Psoas muscle (tissue), 8 donors: ENCODE results near the gene DTNB. TPM values are rescaled to one million over a fixed set of nuclear protein-coding genes. Genes with fewer than 3 reads are reported as not detected.
"Not testable (repeated sequence)": the region's sequence is repeated elsewhere in the genome, so short reads cannot be mapped to it uniquely, and the experiment has no call there.

Experiments used
- ATAC-seq, 4 donors: fragments of 200-7000 bp; cut with Tn5 transposase; one replicate each; pipeline ENCODE4 v1.9.1; 2020; ENCODE audit warnings: moderate library complexity in 3 of 4, mild to moderate bottlenecking in 2 of 4
- DNase-seq, 2 donors: peaks; one replicate each; pipeline ENCODE4 v3.0.0-alpha.2; 2020
- H3K27ac ChIP-seq: fragments of 200-600 bp; one replicate; pipeline ENCODE4 v1.8.0; 2022
- H3K27me3 ChIP-seq, 3 donors: fragments of 200-600 bp in 1 of 3; one replicate each; pipeline versions ENCODE4 v1.6.1 to v1.8.0; 2013 to 2022; ENCODE audit warnings: low read length in 2 of 3, mild to moderate bottlenecking in 2 of 3, moderate library complexity in 1 of 3; ENCODE audit not compliant: insufficient read depth in 3 of 3
- H3K36me3 ChIP-seq, 2 donors: fragments of 200-600 bp in 1 of 2; one replicate each; pipeline versions ENCODE4 v1.6.1 to v1.8.0; 2013 to 2022; ENCODE audit warnings: low read depth in 1 of 2, mild to moderate bottlenecking in 1 of 2, moderate library complexity in 1 of 2; ENCODE audit not compliant: insufficient read depth in 1 of 2
- H3K4me1 ChIP-seq: fragments of 200-600 bp; one replicate; pipeline ENCODE4 v1.8.0; 2022
- H3K4me3 ChIP-seq: fragments of 200-600 bp; one replicate; pipeline ENCODE4 v1.8.0; 2022; ENCODE audit warnings: mild to moderate bottlenecking
- H3K9me3 ChIP-seq: fragments of 200-600 bp; one replicate; pipeline ENCODE4 v1.8.0; 2022
- WGBS, 3 donors: extraction: QIAGEN DNeasy Blood & Tissue Kit; methylation state at CpG; one replicate each; pipeline versions ENCODE4 v1.1.6 to v1.1.7; 2013; 5-methylcytosine and 5-hydroxymethylcytosine counted together
- intact Hi-C, 2 donors: fragments of 100-400 bp; cut with DNase I; formaldehyde crosslinking; loops; one replicate each; pipeline versions ENCODE4 v1.11.0 to v1.14.2; 2022
- polyA plus RNA-seq, 3 donors: library from polyadenylated mRNA; stranded (reverse); fragments of 200-250 nt; gene quantifications; one replicate each; pipeline ENCODE4 v1.2.3, GENCODE V29; 2013
- total RNA-seq, 4 donors: library from RNA; stranded (reverse); fragmentation: NEBNext Ultra II Directional in 2 of 4; extraction: Animal tissue kit (Norgen Biotek cat#: 25700) in 2 of 4; gene quantifications; one replicate each; pipeline versions ENCODE4 v1.2.1 to v1.2.4, GENCODE V29; 2021 to 2023
- TF ChIP-seq, protein P1 (sequence below): fragments of 200-600 bp; IDR thresholded peaks from one replicate; pipeline ENCODE4 v1.8.0; 2022; ENCODE audit warnings: antibody characterized with exemption
- donor health status: healthy with polysubstance abuse.
- donor health status: DM: no; HTN: no; CAD: no; lungs with moderate emphysema.
- donor health status: Bipolar disorder and iron deficiency.
- donor health status: healthy.
- donor health status: DM: yes; HTN: yes; CAD: no.
- donor health status: DM: no; HTN: no; CAD: no.
- donor health status: DM: no; HTN: no; CAD: no.
- donor health status: DM: yes; HTN: yes; CAD: no.

Gene DTNB
- total and polyA plus RNA-seq, 7 donors, result 2.3 to 6.3 (median 4.2) TPM

DNA sequence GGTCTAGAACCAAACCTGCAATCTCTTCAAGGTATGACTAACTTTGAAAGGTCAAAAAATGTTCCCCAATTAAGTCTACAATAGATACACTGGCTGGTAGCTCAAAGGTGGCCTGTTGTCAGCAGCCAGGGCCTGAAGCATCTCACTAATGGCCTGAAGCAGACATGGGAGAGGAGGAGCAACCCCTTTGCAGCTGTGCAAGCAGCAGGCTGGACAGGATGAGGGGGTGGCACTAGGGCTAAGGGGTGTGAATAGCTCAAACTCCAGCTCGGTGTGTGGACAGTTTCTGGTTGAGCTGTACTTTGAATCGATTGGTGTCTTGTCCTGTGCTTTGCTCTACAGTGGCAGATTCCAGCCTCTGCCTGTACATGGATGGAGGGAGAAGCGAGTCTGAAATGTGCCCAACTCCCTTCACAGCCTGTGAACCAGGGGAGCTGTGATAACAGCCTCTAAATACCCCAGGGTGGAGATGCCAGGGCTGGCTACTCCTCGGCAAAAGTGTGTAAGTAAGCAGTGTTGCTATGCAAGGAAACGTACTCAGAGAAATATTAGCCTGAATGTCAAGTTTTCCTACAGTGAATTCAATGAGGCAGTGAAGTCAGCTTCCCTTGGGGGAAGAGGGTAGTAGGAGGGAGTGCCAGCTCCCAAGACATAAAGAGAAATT, 34.7 kb upstream of the DTNB start:
- intact Hi-C loops, result no loop called here
- 56 to 67% (median 61%) methylated on average over 5 of the region's 5 CpGs for WGBS, 3 donors
- ATAC-seq, result no peak

GRCh38 chr2:25705575-25705974, 32.2 kb upstream of the DTNB start:
- ATAC-seq, H3K36me3 ChIP-seq, H3K27me3 ChIP-seq, H3K4me3 ChIP-seq, H3K9me3 ChIP-seq, H3K4me1 ChIP-seq, DNase-seq, H3K27ac ChIP-seq, intact Hi-C loops: not testable (repeated sequence)
- 92 to 95% (median 93%) methylated on average over 24 to 33 of the region's 33 CpGs for WGBS, 3 donors

More for the DNA sequence above, 34.7 kb upstream of the DTNB start:
- no peak for DNase-seq
- TF ChIP-seq, protein P1, sequence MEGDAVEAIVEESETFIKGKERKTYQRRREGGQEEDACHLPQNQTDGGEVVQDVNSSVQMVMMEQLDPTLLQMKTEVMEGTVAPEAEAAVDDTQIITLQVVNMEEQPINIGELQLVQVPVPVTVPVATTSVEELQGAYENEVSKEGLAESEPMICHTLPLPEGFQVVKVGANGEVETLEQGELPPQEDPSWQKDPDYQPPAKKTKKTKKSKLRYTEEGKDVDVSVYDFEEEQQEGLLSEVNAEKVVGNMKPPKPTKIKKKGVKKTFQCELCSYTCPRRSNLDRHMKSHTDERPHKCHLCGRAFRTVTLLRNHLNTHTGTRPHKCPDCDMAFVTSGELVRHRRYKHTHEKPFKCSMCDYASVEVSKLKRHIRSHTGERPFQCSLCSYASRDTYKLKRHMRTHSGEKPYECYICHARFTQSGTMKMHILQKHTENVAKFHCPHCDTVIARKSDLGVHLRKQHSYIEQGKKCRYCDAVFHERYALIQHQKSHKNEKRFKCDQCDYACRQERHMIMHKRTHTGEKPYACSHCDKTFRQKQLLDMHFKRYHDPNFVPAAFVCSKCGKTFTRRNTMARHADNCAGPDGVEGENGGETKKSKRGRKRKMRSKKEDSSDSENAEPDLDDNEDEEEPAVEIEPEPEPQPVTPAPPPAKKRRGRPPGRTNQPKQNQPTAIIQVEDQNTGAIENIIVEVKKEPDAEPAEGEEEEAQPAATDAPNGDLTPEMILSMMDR, result no peak
- H3K36me3 ChIP-seq, result no peaks in the 10 kb centered on the region
- peaks cover 0 to 4% (median 0%) of the 10 kb centered on the region in 3 donors for H3K27me3 ChIP-seq
- no peaks in the 10 kb centered on the region for H3K9me3 ChIP-seq
- H3K27ac ChIP-seq, result no peak overlapping the region
- no peaks in the 10 kb centered on the region for H3K4me1 ChIP-seq
- no peak overlapping the region for H3K4me3 ChIP-seq

DNA sequence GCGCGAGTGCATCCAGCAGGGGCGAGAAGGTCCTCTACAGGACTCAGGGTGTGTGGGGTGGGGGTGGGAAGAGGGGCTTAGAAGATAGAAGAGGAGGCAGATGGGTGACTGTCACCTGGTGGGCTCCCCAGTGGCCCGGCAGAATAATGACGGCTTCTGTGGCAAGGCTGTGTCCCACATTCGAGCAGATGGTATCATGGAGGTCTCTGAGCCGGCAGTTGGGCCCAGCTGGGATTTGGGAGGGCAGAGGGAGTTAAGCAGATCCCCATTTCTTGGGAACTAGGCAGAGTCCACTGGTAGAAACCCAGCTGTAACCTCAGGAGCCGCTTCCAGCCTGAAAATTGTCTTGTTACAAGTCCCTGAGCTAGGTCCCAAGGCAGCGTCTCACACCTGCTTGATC, 28.4 kb upstream of the DTNB start:
- Histone ChIP-seq H3K27ac (no peak overlapping the region), H3K4me1 (no peaks in the 10 kb centered on the region), H3K36me3 (no peaks in the 10 kb centered on the region), H3K4me3 (no peak overlapping the region), H3K9me3 (no peaks in the 10 kb centered on the region), H3K27me3 (peaks cover 0 to 13% (median 0%) of the 10 kb centered on the region in 3 donors)
- intact Hi-C loops, result loop anchor here in 1 of 2 donors (5.0 kb wide), 1 partner anchor 94 kb away; no protein-coding TSS in a partner anchor
- WGBS, 3 donors, result 66 to 72% (median 69%) methylated on average over 9 of the region's 9 CpGs
- ATAC-seq (no peak), DNase-seq (no peak)
- TF ChIP-seq, protein P1, result no peak

- no peak overlapping the region for H3K4me3 ChIP-seq
- H3K27me3 ChIP-seq, result peaks cover 0 to 13% (median 0%) of the 10 kb centered on the region in 3 donors
- H3K9me3 ChIP-seq, result no peaks in the 10 kb centered on the region
- 43 to 53% (median 49%) methylated on average over 6 of the region's 6 CpGs for WGBS, 3 donors
- TF ChIP-seq, protein P1, result peak; percentile 59
- ATAC-seq (peak in 2 of 4 donors; percentile 21 to 54), DNase-seq (no peak)
- no peak overlapping the region for H3K27ac ChIP-seq
- H3K4me1 ChIP-seq, result no peaks in the 10 kb centered on the region
- intact Hi-C loops, result loop anchor here in 1 of 2 donors (5.0 kb wide), 1 partner anchor 93 kb away; no protein-coding TSS in a partner anchor
- no peaks in the 10 kb centered on the region for H3K36me3 ChIP-seq
Observed at GRCh38 chr2:25700221-25700660, 26.9 kb upstream of the DTNB start.

GRCh38 chr2:25699216-25699615, 25.8 kb upstream of the DTNB start:
- H3K9me3 ChIP-seq, result no peaks in the 10 kb centered on the region
- no peak for DNase-seq

More at GRCh38 chr2:25699216-25699615, 25.8 kb upstream of the DTNB start:
- TF ChIP-seq, protein P1, result no peak
- Histone ChIP-seq H3K36me3 (no peaks in the 10 kb centered on the region), H3K4me1 (no peaks in the 10 kb centered on the region), H3K4me3 (no peak overlapping the region), H3K27me3 (peaks cover 0 to 13% (median 0%) of the 10 kb centered on the region in 3 donors), H3K27ac (no peak overlapping the region)
- WGBS, 3 donors, result 62 to 80% (median 79%) methylated on average over 7 of the region's 7 CpGs
- intact Hi-C loops, result loop anchor here in 1 of 2 donors (10.0 kb wide), 1 partner anchor 94 kb away; no protein-coding TSS in a partner anchor
- ATAC-seq, result no peak
